OCI-LY7 (cell line): ENCODE results near the gene SNHG17.

ENCODE experiments used
- CTCF ChIP-seq: fragments of 200-600 bp; sonication (generic); conservative IDR thresholded peaks from 2 replicates; pipeline ENCODE4 v1.5.1; 2014; ENCODE audit warnings: mild to moderate bottlenecking, antibody characterized with exemption, low read length, moderate library complexity, mixed read lengths
- EZH2phosphoT487 ChIP-seq: fragments of 200-600 bp; sonication (generic); IDR thresholded peaks from 2 replicates; pipeline ENCODE4 v1.6.1; 2018; ENCODE audit warnings: low read depth, borderline replicate concordance, mild to moderate bottlenecking, mixed run types, antibody characterized with exemption, low read length, moderate library complexity, mixed read lengths

DNA sequence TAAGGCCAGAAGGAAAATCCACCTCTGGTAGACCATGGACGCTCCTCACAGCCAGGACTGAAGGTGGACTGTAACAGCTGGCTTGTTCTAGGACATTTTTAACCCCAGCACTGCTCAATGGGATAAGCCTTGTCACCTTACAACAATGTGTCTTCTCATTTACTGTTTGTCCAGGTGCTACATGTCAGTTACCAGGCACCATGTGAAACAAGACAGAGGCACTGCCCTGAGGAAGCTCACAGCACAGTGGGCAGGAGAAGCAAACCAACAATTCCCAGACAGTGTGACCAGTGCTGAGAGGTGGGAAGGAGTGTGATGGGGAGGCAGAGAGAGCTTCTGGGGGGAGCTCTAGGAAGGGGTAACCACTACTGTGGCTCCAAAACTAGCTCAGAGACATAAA, 10.7 kb downstream of the SNHG17 start:
- TF ChIP-seq CTCF (no peak), EZH2phosphoT487 (no peak)
